Measurements from ENCODE around the gene C12orf42. TPM values are rescaled to one million over a fixed set of nuclear protein-coding genes. Genes with fewer than 3 reads are reported as not detected.

Gene C12orf42
- total and polyA plus RNA-seq, 4 donors, result 0.14 to 0.17 TPM; not detected in 2

DNA sequence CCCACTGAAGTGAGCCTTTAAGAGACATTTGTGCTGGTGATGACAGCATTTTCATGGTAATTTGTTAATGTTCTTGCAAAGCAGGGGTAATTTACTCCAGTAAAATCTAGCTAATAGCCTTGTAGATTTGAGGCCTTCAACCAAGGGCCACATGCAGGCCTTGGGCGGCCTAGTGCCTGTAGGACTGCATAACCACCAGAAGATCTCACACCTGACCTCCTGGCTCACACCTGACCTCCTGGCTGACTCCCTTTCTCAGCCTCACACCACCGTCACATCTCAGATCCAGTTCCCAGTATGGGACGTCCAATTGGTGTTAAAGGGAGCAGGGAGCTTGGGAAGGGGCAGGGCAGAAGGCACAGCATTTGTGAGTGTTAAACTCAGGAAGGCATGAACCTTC, 26.9 kb downstream of the C12orf42 start:
- Histone ChIP-seq H3K4me3 (ENCODE audit: low read depth in 1 of 3, low read length in 3 of 3) (no peak overlapping the region), H3K27me3 (ENCODE audit: control insufficient read depth in 4 of 4, insufficient read depth in 4 of 4, low read length in 3 of 4) (peaks cover 0 to 2% (median 0%) of the 10 kb centered on the region in 4 donors), H3K27ac (ENCODE audit: low read depth in 1 of 2, low read length in 2 of 2) (no peak overlapping the region), H3K9me3 (ENCODE audit: control insufficient read depth in 4 of 4, low read length in 3 of 4) (no peaks in the 10 kb centered on the region), H3K36me3 (ENCODE audit: control insufficient read depth in 4 of 4, insufficient read depth in 3 of 4, low read depth in 1 of 4, low read length in 3 of 4) (no peaks in the 10 kb centered on the region), H3K4me1 (ENCODE audit: control insufficient read depth in 4 of 4, insufficient read depth in 4 of 4, low read length in 3 of 4) (no peaks in the 10 kb centered on the region), H3K9ac (ENCODE audit: low read depth in 1 of 2, low read length in 2 of 2) (no peak overlapping the region)
- TF ChIP-seq FOXA1 (IDR thresholded peaks at IDR 0.05), result no peak
- TF ChIP-seq MAX (IDR thresholded peaks at IDR 0.05), result no peak
- no peak for TF ChIP-seq JUND (IDR thresholded peaks at IDR 0.05)
- TF ChIP-seq, protein P1, sequence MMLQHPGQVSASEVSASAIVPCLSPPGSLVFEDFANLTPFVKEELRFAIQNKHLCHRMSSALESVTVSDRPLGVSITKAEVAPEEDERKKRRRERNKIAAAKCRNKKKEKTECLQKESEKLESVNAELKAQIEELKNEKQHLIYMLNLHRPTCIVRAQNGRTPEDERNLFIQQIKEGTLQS (IDR thresholded peaks at IDR 0.05), result no peak
- TF ChIP-seq YY1 (IDR thresholded peaks at IDR 0.05), result no peak
- no peak for TF ChIP-seq RAD21 (IDR thresholded peaks at IDR 0.05)
- TF ChIP-seq ZBTB33 (IDR thresholded peaks at IDR 0.05), result no peak
- TF ChIP-seq GABPA (IDR thresholded peaks at IDR 0.05 in 1 of 2, conservative IDR thresholded peaks at IDR 0.05 in 1 of 2), result no peak
- TF ChIP-seq NR2F2 (IDR thresholded peaks at IDR 0.05), result no peak
- TF ChIP-seq, protein P2, sequence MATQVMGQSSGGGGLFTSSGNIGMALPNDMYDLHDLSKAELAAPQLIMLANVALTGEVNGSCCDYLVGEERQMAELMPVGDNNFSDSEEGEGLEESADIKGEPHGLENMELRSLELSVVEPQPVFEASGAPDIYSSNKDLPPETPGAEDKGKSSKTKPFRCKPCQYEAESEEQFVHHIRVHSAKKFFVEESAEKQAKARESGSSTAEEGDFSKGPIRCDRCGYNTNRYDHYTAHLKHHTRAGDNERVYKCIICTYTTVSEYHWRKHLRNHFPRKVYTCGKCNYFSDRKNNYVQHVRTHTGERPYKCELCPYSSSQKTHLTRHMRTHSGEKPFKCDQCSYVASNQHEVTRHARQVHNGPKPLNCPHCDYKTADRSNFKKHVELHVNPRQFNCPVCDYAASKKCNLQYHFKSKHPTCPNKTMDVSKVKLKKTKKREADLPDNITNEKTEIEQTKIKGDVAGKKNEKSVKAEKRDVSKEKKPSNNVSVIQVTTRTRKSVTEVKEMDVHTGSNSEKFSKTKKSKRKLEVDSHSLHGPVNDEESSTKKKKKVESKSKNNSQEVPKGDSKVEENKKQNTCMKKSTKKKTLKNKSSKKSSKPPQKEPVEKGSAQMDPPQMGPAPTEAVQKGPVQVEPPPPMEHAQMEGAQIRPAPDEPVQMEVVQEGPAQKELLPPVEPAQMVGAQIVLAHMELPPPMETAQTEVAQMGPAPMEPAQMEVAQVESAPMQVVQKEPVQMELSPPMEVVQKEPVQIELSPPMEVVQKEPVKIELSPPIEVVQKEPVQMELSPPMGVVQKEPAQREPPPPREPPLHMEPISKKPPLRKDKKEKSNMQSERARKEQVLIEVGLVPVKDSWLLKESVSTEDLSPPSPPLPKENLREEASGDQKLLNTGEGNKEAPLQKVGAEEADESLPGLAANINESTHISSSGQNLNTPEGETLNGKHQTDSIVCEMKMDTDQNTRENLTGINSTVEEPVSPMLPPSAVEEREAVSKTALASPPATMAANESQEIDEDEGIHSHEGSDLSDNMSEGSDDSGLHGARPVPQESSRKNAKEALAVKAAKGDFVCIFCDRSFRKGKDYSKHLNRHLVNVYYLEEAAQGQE (IDR thresholded peaks at IDR 0.05), result no peak
- TF ChIP-seq RXRA (IDR thresholded peaks at IDR 0.05), result no peak
- no peak for TF ChIP-seq HNF4G (IDR thresholded peaks at IDR 0.05)
- TF ChIP-seq TAF1 (conservative IDR thresholded peaks at IDR 0.05), result no peak
- TF ChIP-seq EGR1 (IDR thresholded peaks at IDR 0.05; ENCODE audit: low read depth in 2 of 2), result no peak
- TF ChIP-seq FOXA2 (IDR thresholded peaks at IDR 0.05), result no peak
- no peak for TF ChIP-seq HNF4A (conservative IDR thresholded peaks at IDR 0.05)
- WGBS, result 85% methylated on average over 3 of the region's 3 CpGs
- DNase-seq (ENCODE audit: low spot score), result no peak

DNA sequence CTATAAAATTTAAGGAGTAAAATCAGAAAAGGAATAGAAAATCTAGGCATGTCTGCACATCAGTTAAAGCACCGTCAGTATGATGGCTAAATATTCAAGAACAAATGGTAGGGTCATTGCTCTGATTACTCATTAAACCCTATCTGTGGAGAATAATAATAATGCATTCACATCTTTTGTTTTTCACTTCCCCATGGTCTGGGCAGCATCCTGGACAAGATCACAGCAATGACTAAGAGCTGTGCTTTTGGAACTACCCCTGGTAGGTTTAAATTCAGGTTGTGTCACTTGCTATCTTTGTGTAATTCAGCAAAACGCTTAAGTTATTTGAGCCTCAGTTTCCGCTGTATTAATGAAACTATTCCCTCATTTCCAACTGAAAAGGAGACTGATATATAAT, 33.1 kb downstream of the C12orf42 start:
- Histone ChIP-seq H3K9ac (ENCODE audit: low read depth in 1 of 2, low read length in 2 of 2) (no peak overlapping the region), H3K27me3 (ENCODE audit: control insufficient read depth in 4 of 4, insufficient read depth in 4 of 4, low read length in 3 of 4) (peaks cover 0 to 5% (median 0%) of the 10 kb centered on the region in 4 donors), H3K9me3 (ENCODE audit: control insufficient read depth in 4 of 4, low read length in 3 of 4) (no peaks in the 10 kb centered on the region), H3K27ac (ENCODE audit: low read depth in 1 of 2, low read length in 2 of 2) (no peak overlapping the region), H3K4me3 (ENCODE audit: low read depth in 1 of 3, low read length in 3 of 3) (no peak overlapping the region), H3K36me3 (ENCODE audit: control insufficient read depth in 4 of 4, insufficient read depth in 3 of 4, low read depth in 1 of 4, low read length in 3 of 4) (no peaks in the 10 kb centered on the region), H3K4me1 (ENCODE audit: control insufficient read depth in 4 of 4, insufficient read depth in 4 of 4, low read length in 3 of 4) (no peaks in the 10 kb centered on the region)
- DNase-seq (ENCODE audit: low spot score), result no peak
- TF ChIP-seq EGR1 (IDR thresholded peaks at IDR 0.05; ENCODE audit: low read depth in 2 of 2) (no peak), FOXA1 (IDR thresholded peaks at IDR 0.05) (no peak), NR2F2 (IDR thresholded peaks at IDR 0.05) (no peak), HNF4A (conservative IDR thresholded peaks at IDR 0.05) (no peak), SP1 (IDR thresholded peaks at IDR 0.05) (no peak), MAX (IDR thresholded peaks at IDR 0.05) (no peak)
- TF ChIP-seq, protein P1 (IDR thresholded peaks at IDR 0.05), result no peak
- 73% methylated on average over 3 of the region's 3 CpGs for WGBS

All from liver (tissue), 9 donors.